GM12864 (cell line): Measurements from ENCODE around the gene MAGI1.

Experiments
- DNase-seq: peaks from one replicate; pipeline ENCODE4 v3.0.0-alpha.2; 2011; ENCODE audit warnings: low read depth
- H3K4me3 ChIP-seq: 2 replicates; pipeline ENCODE4 v1.5.1; 2011; ENCODE audit warnings: mild to moderate bottlenecking, low read depth, low read length, control low read depth
- CTCF ChIP-seq: IDR thresholded peaks from 2 replicates; pipeline ENCODE4 v1.5.1; 2011; ENCODE audit warnings: low read depth, mild to moderate bottlenecking, moderate library complexity, low read length, control low read depth, inconsistent platforms; ENCODE audit errors: missing control alignments

Gene MAGI1

GRCh38 chr3:65659396-65659795, 379.3 kb downstream of the MAGI1 start:
- no peak for TF ChIP-seq CTCF
- H3K4me3 ChIP-seq = no peak overlapping the region
- no peak for DNase-seq

GRCh38 chr3:65658401-65658800, 380.3 kb downstream of the MAGI1 start:
- no peak for DNase-seq
- no peak for TF ChIP-seq CTCF
- H3K4me3 ChIP-seq = no peak overlapping the region

- no peak for DNase-seq
- no peak overlapping the region for H3K4me3 ChIP-seq
- TF ChIP-seq CTCF = no peak
Measured at GRCh38 chr3:65655061-65655460, 383.7 kb downstream of the MAGI1 start.

GRCh38 chr3:65653731-65654130, 385.0 kb downstream of the MAGI1 start:
- no peak for TF ChIP-seq CTCF
- H3K4me3 ChIP-seq = no peak overlapping the region
- no peak for DNase-seq

GRCh38 chr3:65650247-65650646, 388.5 kb downstream of the MAGI1 start:
- TF ChIP-seq CTCF = no peak
- no peak for DNase-seq
- H3K4me3 ChIP-seq = no peak overlapping the region

- TF ChIP-seq CTCF = no peak
- no peak overlapping the region for H3K4me3 ChIP-seq
- no peak for DNase-seq
Measured at GRCh38 chr3:65647369-65647768, 391.3 kb downstream of the MAGI1 start.

GRCh38 chr3:65642883-65643282, 395.8 kb downstream of the MAGI1 start:
- H3K4me3 ChIP-seq = no peak overlapping the region
- no peak for DNase-seq
- TF ChIP-seq CTCF = no peak
